Left lung (tissue), 10 donors: ENCODE results near the gene CTNND2. TPM values are rescaled to one million over a fixed set of nuclear protein-coding genes. Genes with fewer than 3 reads are reported as not detected.

ENCODE experiments used
- ATAC-seq: fragments of 200-7000 bp; cut with Tn5 transposase; one replicate; pipeline ENCODE4 v1.9.1; 2020; ENCODE audit warnings: moderate library complexity
- DNase-seq, 4 donors: peaks; one replicate each; pipeline ENCODE4 v3.0.0-alpha.2; 2013 to 2020
- H3K27ac ChIP-seq, 2 donors: fragments of 200-600 bp; sonication (generic) in 1 of 2; one replicate each; pipeline versions ENCODE4 v1.5.0 to v1.8.0; 2020 to 2021
- H3K27me3 ChIP-seq, 2 donors: fragments of 200-600 bp; sonication (generic) in 1 of 2; one replicate each; pipeline versions ENCODE4 v1.5.0 to v1.8.0; 2020 to 2021
- H3K36me3 ChIP-seq, 2 donors: fragments of 200-600 bp; sonication (generic) in 1 of 2; one replicate each; pipeline versions ENCODE4 v1.5.0 to v1.8.0; 2020 to 2021
- H3K4me1 ChIP-seq, 2 donors: fragments of 200-600 bp; one replicate each; pipeline ENCODE4 v1.8.0; 2021
- H3K4me3 ChIP-seq, 2 donors: fragments of 200-600 bp; sonication (generic) in 1 of 2; one replicate each; pipeline versions ENCODE4 v1.5.0 to v1.8.0; 2020 to 2021; ENCODE audit warnings: mild to moderate bottlenecking in 1 of 2
- H3K9me3 ChIP-seq, 2 donors: fragments of 200-600 bp; sonication (generic) in 1 of 2; one replicate each; pipeline versions ENCODE4 v1.5.0 to v1.8.0; 2020 to 2021
- CTCF ChIP-seq, 2 donors: fragments of 200-600 bp; sonication (generic) in 1 of 2; IDR thresholded peaks; one replicate each; pipeline versions ENCODE4 v1.5.0 to v1.8.0; 2021; ENCODE audit warnings: antibody characterized with exemption in 2 of 2
- intact Hi-C, 2 donors: fragments of 100-400 bp; cut with DNase I; formaldehyde crosslinking; loops; one replicate each; pipeline versions ENCODE4 v1.11.2 to v1.14.2; 2022
- polyA plus RNA-seq, 6 donors: library from polyadenylated mRNA; unstranded; fragments of 120-200 nt; gene quantifications; one replicate each; pipeline ENCODE4 v1.2.1, GENCODE V29; 2013; ENCODE audit not compliant: insufficient read length in 6 of 6
- total RNA-seq, 2 donors: library from RNA; stranded (reverse); fragmentation: NEBNext Ultra II Directional; extraction: Animal tissue kit (Norgen Biotek cat#: 25700); gene quantifications; one replicate each; pipeline ENCODE4 v1.2.1, GENCODE V29; 2021
- donor health status: DM: no; HTN: yes; CAD: no.
- donor health status: DM: no; HTN: no; CAD: no.

The CTNND2 gene
- total and polyA plus RNA-seq, 8 donors = 1.2 to 4.2 (median 2.2) TPM; not detected in 1

- no peak overlapping the region for H3K4me3 ChIP-seq
- H3K27ac ChIP-seq = no peak overlapping the region
- ATAC-seq (no peak), DNase-seq (no peak)
- intact Hi-C loops = no loop called here
- no peaks in the 10 kb centered on the region for H3K4me1 ChIP-seq
- H3K27me3 ChIP-seq = no peaks in the 10 kb centered on the region
- peaks cover 0 to 2% of the 10 kb centered on the region in 2 donors for H3K9me3 ChIP-seq
- H3K36me3 ChIP-seq = no peaks in the 10 kb centered on the region
- no peak for TF ChIP-seq CTCF (IDR thresholded peaks at IDR 0.05)
These were observed 880.3 kb downstream of the CTNND2 start for GRCh38 chr5:11023945-11024344.

DNA sequence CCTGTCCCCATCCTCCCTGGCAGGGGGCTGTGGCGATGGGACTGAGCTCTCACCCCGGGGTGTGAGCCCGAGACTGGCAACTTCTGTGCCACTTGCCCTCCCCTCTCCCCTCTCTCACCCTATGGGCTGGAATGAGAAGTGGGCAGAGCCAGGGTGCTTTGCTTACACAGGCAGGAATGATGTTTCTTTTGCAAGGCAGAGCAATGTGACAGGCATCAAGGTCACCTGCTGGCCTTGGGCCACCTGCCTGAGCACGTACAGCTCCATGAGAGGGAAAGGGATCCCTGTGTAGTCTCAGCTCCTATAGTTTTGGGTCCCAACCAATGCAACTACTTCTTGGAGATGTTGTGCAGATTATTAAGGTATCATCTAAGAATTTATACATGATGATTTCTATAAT lies 890.5 kb downstream of the CTNND2 start:
- Histone ChIP-seq H3K27me3 (no peaks in the 10 kb centered on the region), H3K27ac (no peak overlapping the region), H3K4me3 (no peak overlapping the region), H3K36me3 (no peaks in the 10 kb centered on the region), H3K9me3 (no peaks in the 10 kb centered on the region), H3K4me1 (no peaks in the 10 kb centered on the region)
- no peak for TF ChIP-seq CTCF (IDR thresholded peaks at IDR 0.05)
- DNase-seq (no peak), ATAC-seq (no peak)
- intact Hi-C loops = no loop called here

DNA sequence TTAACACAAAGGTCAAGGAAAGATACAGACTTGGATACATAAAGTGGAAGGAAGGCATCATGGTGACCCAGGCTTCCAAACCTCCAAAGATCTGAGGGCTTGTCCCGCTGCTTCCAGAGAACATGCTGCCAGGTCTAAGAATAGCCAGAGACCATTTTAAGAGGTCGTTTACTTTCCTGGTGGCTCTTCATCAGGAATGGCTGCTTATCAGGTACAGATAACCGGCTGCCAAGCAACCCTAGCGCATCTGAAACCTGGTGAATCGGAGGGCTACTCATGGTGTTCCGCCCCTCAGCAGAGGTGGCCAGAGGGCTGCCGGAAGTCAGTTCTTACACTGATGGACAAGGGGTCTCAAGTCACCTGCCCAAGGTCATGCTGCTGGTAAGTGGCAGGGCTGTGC lies 892.0 kb downstream of the CTNND2 start:
- intact Hi-C loops = no loop called here
- ATAC-seq (no peak), DNase-seq (no peak)
- no peaks in the 10 kb centered on the region for H3K27me3 ChIP-seq
- no peak overlapping the region for H3K27ac ChIP-seq
- H3K36me3 ChIP-seq = no peaks in the 10 kb centered on the region
- no peak overlapping the region for H3K4me3 ChIP-seq
- no peaks in the 10 kb centered on the region for H3K9me3 ChIP-seq
- TF ChIP-seq CTCF (IDR thresholded peaks at IDR 0.05) = no peak
- H3K4me1 ChIP-seq = no peaks in the 10 kb centered on the region

- Histone ChIP-seq H3K4me3 (no peak overlapping the region), H3K27me3 (no peaks in the 10 kb centered on the region), H3K27ac (no peak overlapping the region), H3K9me3 (no peaks in the 10 kb centered on the region), H3K4me1 (no peaks in the 10 kb centered on the region), H3K36me3 (no peaks in the 10 kb centered on the region)
- ATAC-seq (no peak), DNase-seq (no peak)
- intact Hi-C loops = no loop called here
- TF ChIP-seq CTCF (IDR thresholded peaks at IDR 0.05) = no peak
These were observed 893.6 kb downstream of the CTNND2 start for GRCh38 chr5:11010429-11011210.

GRCh38 chr5:11009576-11009975 lies 894.7 kb downstream of the CTNND2 start:
- intact Hi-C loops = no loop called here
- Histone ChIP-seq H3K36me3 (no peaks in the 10 kb centered on the region), H3K9me3 (no peaks in the 10 kb centered on the region), H3K27ac (no peak overlapping the region), H3K27me3 (no peaks in the 10 kb centered on the region), H3K4me3 (no peak overlapping the region), H3K4me1 (no peaks in the 10 kb centered on the region)
- no peak for TF ChIP-seq CTCF (IDR thresholded peaks at IDR 0.05)
- no peak for DNase-seq
- ATAC-seq = no peak
